Fibroblast of lung (primary cell): ENCODE measurements around the gene AHCYL1. TPM values are rescaled to one million over a fixed set of nuclear protein-coding genes. Genes with fewer than 3 reads are reported as not detected.

ENCODE experiments used
- DNase-seq, 2 donors: peaks; one replicate each; pipeline versions ENCODE4 v3.0.0 to v3.0.0-alpha.2; 2010; ENCODE audit warnings: low read depth in 2 of 2
- H2AFZ ChIP-seq: 2 replicates; pipeline ENCODE4 v1.5.1; 2012; ENCODE audit warnings: low read length, control low read depth, inconsistent platforms
- H3K27ac ChIP-seq: 2 replicates; pipeline ENCODE4 v1.5.1; 2011; ENCODE audit warnings: low read length, control low read depth; ENCODE audit not compliant: insufficient read depth
- H3K27me3 ChIP-seq: 2 replicates; pipeline ENCODE4 v1.5.1; 2011; ENCODE audit warnings: mild to moderate bottlenecking, low read length; ENCODE audit not compliant: control insufficient read depth, insufficient read depth
- H3K36me3 ChIP-seq: 2 replicates; pipeline ENCODE4 v1.5.1; 2011; ENCODE audit warnings: low read length; ENCODE audit not compliant: control insufficient read depth, insufficient read depth
- H3K4me1 ChIP-seq: 2 replicates; pipeline ENCODE4 v1.5.1; 2011; ENCODE audit warnings: low read length; ENCODE audit not compliant: control insufficient read depth, insufficient read depth; ENCODE audit errors: extremely low read depth
- H3K4me2 ChIP-seq: 2 replicates; pipeline ENCODE4 v1.5.1; 2011; ENCODE audit warnings: low read length, control low read depth; ENCODE audit not compliant: insufficient read depth; ENCODE audit errors: extremely low read depth
- H3K4me3 ChIP-seq, 4 experiments: fragments of 200-600 bp in 1 of 4; sonication (generic) in 1 of 4; replicated peaks in 1 of 4; 2 replicates each; pipeline ENCODE4 v1.5.1; 2011 to 2016; ENCODE audit warnings: low read length in 4 of 4, low read depth in 3 of 4, mild to moderate bottlenecking in 3 of 4, control low read depth in 2 of 4, inconsistent platforms in 1 of 4, mixed read lengths in 1 of 4; ENCODE audit not compliant: insufficient read depth in 1 of 4; ENCODE audit errors: control extremely low read depth in 1 of 4
- H3K79me2 ChIP-seq: 2 replicates; pipeline ENCODE4 v1.5.1; 2012; ENCODE audit warnings: mild to moderate bottlenecking, low read length, inconsistent platforms; ENCODE audit not compliant: control insufficient read depth, insufficient read depth
- H3K9ac ChIP-seq: 2 replicates; pipeline ENCODE4 v1.5.1; 2011; ENCODE audit warnings: mild to moderate bottlenecking, low read length, control low read depth; ENCODE audit not compliant: insufficient read depth
- H3K9me3 ChIP-seq: 2 replicates; pipeline ENCODE4 v1.5.1; 2012; ENCODE audit warnings: low read depth, low read length; ENCODE audit not compliant: control insufficient read depth, insufficient read depth
- H4K20me1 ChIP-seq: 2 replicates; pipeline ENCODE4 v1.5.1; 2011; ENCODE audit warnings: low read length; ENCODE audit not compliant: control insufficient read depth, insufficient read depth; ENCODE audit errors: extremely low read depth
- CTCF ChIP-seq, 2 donors: IDR thresholded peaks in 1 of 2; conservative IDR thresholded peaks in 1 of 2; 1 replicate in 1 of 2; 2 replicates in 1 of 2; pipeline ENCODE4 v1.5.1; 2011 to 2012; ENCODE audit warnings: low read length in 2 of 2, control low read depth in 1 of 2, inconsistent platforms in 1 of 2, low read depth in 1 of 2, mild to moderate bottlenecking in 1 of 2
- EZH2 ChIP-seq: IDR thresholded peaks from 2 replicates; pipeline ENCODE4 v1.5.1; 2012; ENCODE audit warnings: low read length, control low read depth, mild to moderate bottlenecking; ENCODE audit errors: missing control alignments
- polyA plus RNA-seq, 2 donors: library from polyadenylated mRNA; depleted of rRNA in 1 of 2; stranded (reverse) in 1 of 2; unstranded in 1 of 2; fragments of >200 nt; gene quantifications; 2 replicates each; pipeline ENCODE4 v1.2.1, GENCODE V29; 2011 to 2012; ENCODE audit warnings: missing spikeins in 1 of 2
- total RNA-seq: library from RNA; depleted of rRNA; stranded (reverse); fragments of >200 nt; gene quantifications from 2 replicates; pipeline ENCODE4 v1.2.1, GENCODE V29; 2014

The AHCYL1 gene
- total and polyA plus RNA-seq, 2 donors (not counting 1 experiment from before 2014, with no cell fraction given): 70.5 to 83.3 TPM

GRCh38 chr1:109995536-109995935 is 11.0 kb downstream of the AHCYL1 start:
- TF ChIP-seq CTCF (conservative IDR thresholded peaks at IDR 0.05 in 1 of 2, IDR thresholded peaks at IDR 0.05 in 1 of 2; ENCODE audit: low read depth in 1 of 2, low read length in 2 of 2): no peak
- no peak for TF ChIP-seq EZH2
- Histone ChIP-seq H3K9me3 (no peaks in the 10 kb centered on the region), H3K79me2 (peaks cover 29% of the 10 kb centered on the region), H3K9ac (no peak overlapping the region), H3K36me3 (peaks cover 1% of the 10 kb centered on the region), H2AFZ (no peak overlapping the region), H3K27ac (no peak overlapping the region), H3K4me1 (no peaks in the 10 kb centered on the region), H3K4me3 (no peak overlapping the region), H4K20me1 (no peaks in the 10 kb centered on the region), H3K4me2 (no peak overlapping the region), H3K27me3 (no peaks in the 10 kb centered on the region)
- no peak for DNase-seq

DNA sequence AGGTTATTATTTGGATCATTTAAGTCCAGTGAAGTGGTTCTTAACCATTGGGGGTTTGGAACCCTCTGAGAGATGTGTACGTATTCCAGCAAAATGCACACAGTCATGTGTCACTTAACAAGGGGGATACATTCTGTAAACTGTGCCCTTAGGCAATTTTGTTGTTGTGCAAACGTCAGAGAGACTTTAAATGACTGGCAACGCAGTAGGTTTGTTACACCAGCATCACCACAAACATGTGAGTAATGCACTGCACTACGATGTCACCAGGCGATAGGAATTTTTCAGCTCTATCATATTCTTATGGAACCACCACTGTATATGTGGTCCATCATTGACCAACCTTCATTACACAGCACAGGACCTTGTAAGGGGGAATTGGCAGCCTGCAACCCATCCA is 11.9 kb downstream of the AHCYL1 start:
- no peak overlapping the region for H3K4me3 ChIP-seq
- DNase-seq: peak; percentile 57 to 68

DNA sequence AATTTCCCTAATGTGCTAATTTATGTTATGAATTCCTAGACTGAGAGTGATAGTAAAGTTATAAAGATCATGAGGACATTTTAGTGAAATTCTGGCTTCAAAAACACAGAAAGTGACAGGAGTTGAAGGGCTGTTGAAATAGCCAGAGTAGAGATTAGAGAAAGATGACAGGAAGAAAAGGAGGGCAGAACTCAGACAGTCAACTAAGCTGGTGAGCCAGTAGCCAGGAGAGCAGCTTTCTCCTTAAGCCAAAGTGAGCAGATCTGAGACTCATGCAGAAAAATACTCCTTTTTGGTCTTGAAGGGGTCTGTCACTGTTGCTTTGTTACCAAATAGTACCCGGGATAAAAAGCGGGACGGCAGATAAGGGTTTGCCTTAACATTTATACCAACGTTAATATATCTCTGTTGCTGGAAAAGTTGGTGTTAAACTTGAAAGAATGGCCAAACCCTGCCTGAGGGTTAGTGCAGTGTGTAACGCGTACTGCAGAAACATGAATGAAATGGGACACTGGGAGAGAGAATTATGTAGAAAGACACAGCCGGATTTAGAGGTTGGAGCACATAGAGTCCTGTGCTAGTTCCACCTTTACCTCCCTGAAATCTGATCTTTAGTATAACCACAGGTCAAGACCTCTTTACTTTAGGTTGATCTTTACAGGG is 12.8 kb downstream of the AHCYL1 start:
- H2AFZ ChIP-seq: no peak overlapping the region
- H3K9ac ChIP-seq: no peak overlapping the region
- TF ChIP-seq EZH2 (no peak), CTCF (conservative IDR thresholded peaks at IDR 0.05 in 1 of 2, IDR thresholded peaks at IDR 0.05 in 1 of 2; ENCODE audit: low read depth in 1 of 2, low read length in 2 of 2) (no peak)
- H3K27ac ChIP-seq: no peak overlapping the region
- no peak overlapping the region for H3K4me2 ChIP-seq
- no peak overlapping the region for H3K4me3 ChIP-seq
- no peaks in the 10 kb centered on the region for H3K9me3 ChIP-seq
- H3K36me3 ChIP-seq: peaks cover 1% of the 10 kb centered on the region
- no peaks in the 10 kb centered on the region for H4K20me1 ChIP-seq
- DNase-seq: no peak
- H3K79me2 ChIP-seq: peaks cover 25% of the 10 kb centered on the region
- H3K4me1 ChIP-seq: no peaks in the 10 kb centered on the region
- no peaks in the 10 kb centered on the region for H3K27me3 ChIP-seq

More for the DNA sequence above, 11.9 kb downstream of the AHCYL1 start:
- H3K4me2 ChIP-seq: no peak overlapping the region
- TF ChIP-seq CTCF (conservative IDR thresholded peaks at IDR 0.05 in 1 of 2, IDR thresholded peaks at IDR 0.05 in 1 of 2; ENCODE audit: low read depth in 1 of 2, low read length in 2 of 2) (no peak), EZH2 (no peak)
- H3K9me3 ChIP-seq: no peaks in the 10 kb centered on the region
- H4K20me1 ChIP-seq: no peaks in the 10 kb centered on the region
- peaks cover 1% of the 10 kb centered on the region for H3K36me3 ChIP-seq
- H3K9ac ChIP-seq: no peak overlapping the region
- H3K27me3 ChIP-seq: no peaks in the 10 kb centered on the region
- H3K4me1 ChIP-seq: no peaks in the 10 kb centered on the region
- H3K79me2 ChIP-seq: peaks cover 28% of the 10 kb centered on the region
- no peak overlapping the region for H3K27ac ChIP-seq
- H2AFZ ChIP-seq: no peak overlapping the region
